G401 (cell line): ENCODE results near the gene KIFC1. TPM values are rescaled to one million over a fixed set of nuclear protein-coding genes. Genes with fewer than 3 reads are reported as not detected.
"Not testable (repeated sequence)": the region's sequence is repeated elsewhere in the genome, so short reads cannot be mapped to it uniquely, and the experiment has no call there.

Experiments used
- DNase-seq: peaks from one replicate; pipeline ENCODE4 v3.0.0-alpha.2; 2015; ENCODE audit warnings: low spot score
- in situ Hi-C: cut with HindIII; loops from 2 replicates; pipeline ENCODE4 v1.10.0; 2016; ENCODE audit warnings: low sequenced_read_pairs, mixed read lengths
- total RNA-seq: library from RNA; depleted of rRNA; stranded (reverse); fragments of >200 nt; shearing (Covaris generic); gene quantifications from 2 replicates; pipeline ENCODE4 v1.2.3, GENCODE V29; 2014

KIFC1 gene
- total RNA-seq, 1 experiment from 2014 or later = 123 TPM

DNA sequence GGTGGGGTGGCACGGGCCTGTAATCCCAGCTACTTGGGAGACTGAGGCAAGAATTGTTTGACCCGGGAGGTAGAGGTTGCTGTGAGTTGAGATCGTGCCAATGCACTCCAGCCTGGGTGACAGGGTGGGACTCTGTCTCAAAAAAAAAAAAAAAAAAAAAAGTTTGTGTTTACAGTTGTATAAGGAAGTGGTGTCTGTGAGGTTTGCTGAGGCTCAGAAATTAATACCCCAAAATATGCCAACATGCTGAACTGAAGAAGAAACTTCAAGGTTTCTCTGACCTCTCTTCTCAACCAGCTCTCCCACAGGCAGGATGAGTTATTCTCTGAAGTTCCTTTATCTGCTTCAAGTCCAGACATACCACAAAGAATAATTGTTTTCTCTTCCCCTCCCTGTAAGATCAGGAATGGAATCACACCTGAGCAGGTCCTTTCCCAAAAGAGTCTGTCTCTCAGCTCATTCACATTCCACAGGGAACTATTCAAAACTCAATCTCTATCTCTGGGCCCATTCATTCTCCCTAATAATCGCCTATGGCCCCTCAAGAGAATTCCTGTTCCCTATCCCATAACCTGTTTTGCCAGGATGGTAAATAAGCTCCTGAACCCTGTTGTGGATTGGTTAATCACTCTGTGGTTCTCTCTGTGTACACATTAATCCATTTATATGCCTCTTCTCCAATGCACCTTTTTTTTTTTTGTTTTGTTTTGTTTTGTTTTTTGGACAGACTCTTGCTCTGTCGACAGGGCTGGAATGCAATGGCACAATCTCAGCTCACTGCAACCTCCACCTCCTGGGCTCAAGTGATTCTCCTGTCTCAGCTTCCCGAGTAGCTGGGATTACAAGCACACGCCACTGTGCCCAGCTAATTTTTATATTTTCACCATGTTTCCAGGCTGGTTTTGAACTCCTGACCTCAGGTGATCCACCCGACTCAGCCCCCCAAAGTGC lies 17.4 kb upstream of the KIFC1 start:
- in situ Hi-C loops = no loop called here
- no peak for DNase-seq

DNA sequence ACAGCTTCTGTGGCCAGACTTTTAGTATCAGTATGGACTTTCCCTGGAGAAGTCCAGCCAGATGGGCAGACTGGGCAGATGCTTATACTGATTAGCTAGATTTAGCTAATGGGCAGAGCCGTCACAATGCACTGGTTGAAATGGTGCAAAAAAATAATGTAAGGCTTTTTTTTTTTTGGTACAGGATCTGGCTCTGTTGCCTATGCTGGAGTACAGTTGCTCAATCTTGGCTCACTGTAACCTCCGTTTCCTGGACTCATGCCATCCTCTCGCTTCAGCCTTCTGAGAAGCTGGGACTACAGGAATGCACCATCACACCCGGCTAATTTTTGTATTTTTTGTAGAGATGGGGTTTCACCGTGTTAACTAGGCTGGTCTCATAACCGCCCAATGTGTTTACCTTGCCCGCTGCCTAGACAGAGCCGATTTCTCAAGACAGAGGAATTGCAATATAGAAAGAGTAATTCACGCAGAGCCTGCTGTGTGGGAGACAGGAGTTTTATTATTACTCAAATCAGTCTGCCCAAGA lies 16.4 kb upstream of the KIFC1 start:
- in situ Hi-C loops = no loop called here
- DNase-seq = peak; percentile 51

DNA sequence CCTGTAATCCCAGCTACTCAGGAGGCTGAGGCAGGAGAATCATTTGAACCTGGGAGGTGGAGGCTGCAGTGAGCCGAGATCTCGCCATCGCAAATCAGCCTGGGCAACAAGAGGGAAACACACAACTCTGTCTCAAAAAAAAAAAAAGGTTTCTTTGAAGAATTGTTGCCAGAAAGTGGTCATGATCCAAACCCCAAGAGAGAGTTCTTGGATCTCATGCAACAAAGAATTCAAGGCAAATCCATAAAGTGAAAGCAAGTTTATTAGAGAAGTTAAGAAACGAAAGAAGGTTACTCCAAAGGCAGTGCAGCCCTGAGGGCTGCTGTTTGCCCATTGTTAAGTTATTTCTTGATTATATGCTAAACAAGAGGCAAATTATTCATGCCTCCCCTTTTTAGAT lies 14.5 kb upstream of the KIFC1 start:
- no peak for DNase-seq
- in situ Hi-C loops = no loop called here

DNA sequence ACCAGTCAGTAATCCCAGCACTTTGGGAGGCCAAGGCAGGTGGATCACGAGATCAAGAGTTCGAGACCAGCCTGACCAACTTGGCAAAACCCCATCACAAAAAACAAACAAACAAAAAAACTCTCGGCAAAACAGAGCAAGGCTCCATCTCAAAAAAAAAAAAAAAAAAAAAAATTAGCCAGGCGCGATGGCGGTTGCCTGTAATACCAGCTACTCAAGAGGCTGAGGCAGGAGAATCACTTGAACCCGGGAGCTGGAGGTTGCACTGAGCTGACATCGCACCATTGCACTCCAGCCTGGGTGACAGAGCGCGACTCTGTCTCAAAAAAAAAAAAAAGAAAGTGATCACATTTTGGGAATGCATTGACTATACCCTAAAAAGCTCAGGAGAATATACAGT lies 12.4 kb upstream of the KIFC1 start:
- in situ Hi-C loops, DNase-seq: not testable (repeated sequence)

DNA sequence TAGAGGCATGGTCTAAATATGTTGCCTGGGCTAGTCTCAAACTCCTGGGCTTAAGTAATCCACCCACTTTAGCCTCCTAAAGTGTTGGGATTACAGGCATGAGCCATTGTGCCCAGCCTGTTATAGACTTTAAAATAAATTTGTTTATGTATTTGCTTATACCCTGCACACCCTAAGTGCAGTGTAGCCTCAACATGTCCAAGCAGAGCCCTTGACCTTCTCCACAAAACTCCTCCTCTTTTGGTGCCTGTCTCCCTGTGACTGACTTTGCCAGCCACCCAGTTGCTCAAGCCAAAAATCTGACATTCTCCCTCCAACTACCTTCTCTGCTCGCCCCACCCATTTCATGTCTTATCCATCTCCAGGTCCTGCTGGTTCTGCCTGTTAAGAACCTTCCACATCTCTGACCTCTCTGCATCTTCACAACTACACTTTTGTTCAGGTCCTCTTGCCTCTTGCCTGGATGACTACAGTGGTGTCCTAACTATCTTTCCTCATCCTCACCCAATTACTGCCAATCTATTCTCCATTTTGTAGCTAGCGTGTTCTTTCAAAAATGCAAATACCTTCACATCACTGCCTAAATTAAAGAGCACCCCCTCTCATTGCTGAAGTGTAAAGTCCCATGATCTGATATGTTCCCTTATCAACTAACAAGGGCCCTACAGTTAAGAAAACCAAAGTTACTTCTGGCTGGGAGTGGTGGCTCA lies 11.2 kb upstream of the KIFC1 start:
- in situ Hi-C loops = no loop called here
- DNase-seq = no peak

DNA sequence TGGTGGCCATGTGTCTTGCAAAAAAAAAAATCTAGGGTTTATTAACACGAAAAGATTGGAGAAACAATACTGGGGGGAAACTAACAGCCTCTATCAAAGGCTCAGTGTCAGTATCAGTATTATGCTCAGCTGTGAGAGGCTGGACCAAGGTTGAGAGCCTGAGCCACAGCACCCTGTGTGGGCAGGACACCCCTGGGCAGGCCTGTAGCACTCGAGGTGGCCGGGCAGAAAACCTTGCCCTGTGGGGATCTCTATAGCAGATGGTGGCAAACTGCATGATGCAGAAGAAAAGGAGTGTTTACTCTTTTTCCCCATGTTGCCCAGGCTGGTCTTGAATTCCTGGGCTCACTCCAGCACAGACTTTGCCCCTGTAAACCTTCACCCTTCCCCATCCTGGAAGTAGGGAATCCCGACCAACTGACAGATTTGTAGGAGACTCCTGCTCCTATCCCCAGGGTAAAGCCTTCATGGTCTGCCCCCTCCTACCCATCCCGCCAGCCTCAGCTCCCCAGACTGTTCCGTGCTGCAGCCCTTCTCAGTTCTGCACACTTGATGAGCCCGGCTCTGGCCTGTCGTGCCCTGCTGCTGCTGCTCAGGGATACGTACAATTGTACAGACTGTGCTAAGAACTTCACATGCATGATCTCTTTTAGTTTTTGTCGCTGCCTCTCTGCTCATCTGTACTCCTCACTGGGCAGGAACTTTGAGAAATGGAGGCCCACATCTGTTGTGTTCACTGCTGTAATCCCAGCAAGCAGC lies 8.0 kb upstream of the KIFC1 start:
- DNase-seq = no peak
- in situ Hi-C loops = no loop called here

DNA sequence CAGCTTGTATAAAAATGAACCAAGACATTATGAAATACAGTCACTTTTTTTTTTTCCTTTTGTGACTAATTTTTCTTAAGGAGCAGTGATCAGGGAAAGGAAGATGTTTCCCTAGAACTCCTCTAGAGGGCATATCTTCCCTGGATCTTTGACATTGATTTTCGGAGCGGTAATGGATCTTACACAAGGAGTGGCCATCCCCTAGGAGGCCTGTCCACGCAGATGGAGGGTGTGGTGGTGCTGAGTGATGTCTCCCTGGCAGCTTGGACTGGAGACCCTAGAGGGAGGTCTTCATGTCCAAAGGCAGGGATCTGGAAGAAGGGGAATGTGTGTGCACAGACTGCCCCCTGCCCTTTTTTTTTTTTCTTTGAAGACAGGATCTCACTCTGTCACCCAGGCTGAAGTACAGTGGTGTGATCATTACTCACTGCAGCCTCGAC lies 7.0 kb upstream of the KIFC1 start:
- in situ Hi-C loops = no loop called here

DNA sequence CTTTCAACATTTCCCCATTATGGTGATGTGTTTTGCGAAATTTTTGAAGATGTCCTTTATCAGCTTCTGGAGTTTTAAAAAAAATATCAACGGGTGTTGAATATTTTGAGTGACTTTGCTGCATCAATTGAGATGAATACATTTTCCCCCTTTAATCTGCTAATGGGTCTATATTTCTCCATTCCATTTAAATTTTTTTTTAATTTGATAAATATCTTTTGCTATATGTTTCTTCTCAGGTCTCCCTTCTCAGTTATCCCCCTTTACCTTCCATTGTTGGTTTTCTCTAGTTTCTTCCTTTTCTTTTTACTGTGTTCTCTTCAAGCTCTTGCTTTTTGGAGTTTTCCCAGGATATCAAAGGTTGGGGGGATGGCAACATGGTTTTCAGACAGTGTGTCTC lies 1.4 kb upstream of the KIFC1 start:
- DNase-seq = no peak
- in situ Hi-C loops = no loop called here

More for the DNA sequence above, 7.0 kb upstream of the KIFC1 start:
- DNase-seq = peak; percentile 27

DNA sequence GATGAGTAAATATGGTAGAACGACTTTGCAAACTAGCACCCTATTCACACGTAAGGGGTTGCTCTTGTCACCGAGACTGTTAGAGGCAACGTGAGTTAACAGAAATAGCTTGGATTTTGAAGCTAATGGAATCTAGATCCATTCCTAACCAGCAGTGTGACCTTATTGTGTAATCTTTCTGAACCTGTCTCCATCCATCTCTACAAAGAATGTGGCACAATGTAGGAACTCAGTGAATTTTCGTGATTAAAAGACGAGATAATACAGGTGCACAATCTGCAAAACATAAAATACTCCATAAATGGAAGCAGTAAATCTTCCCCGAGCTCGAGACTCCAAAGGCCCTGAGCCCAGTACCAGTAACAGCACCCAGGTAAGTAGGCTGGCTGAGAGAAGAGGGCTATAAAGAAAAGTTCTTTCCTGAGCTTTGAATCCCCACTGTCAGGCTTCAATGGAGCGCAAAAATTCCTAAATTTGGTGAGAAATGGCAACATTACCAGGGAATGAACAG lies 801 bp upstream of the KIFC1 start:
- in situ Hi-C loops = no loop called here
- no peak for DNase-seq

DNA sequence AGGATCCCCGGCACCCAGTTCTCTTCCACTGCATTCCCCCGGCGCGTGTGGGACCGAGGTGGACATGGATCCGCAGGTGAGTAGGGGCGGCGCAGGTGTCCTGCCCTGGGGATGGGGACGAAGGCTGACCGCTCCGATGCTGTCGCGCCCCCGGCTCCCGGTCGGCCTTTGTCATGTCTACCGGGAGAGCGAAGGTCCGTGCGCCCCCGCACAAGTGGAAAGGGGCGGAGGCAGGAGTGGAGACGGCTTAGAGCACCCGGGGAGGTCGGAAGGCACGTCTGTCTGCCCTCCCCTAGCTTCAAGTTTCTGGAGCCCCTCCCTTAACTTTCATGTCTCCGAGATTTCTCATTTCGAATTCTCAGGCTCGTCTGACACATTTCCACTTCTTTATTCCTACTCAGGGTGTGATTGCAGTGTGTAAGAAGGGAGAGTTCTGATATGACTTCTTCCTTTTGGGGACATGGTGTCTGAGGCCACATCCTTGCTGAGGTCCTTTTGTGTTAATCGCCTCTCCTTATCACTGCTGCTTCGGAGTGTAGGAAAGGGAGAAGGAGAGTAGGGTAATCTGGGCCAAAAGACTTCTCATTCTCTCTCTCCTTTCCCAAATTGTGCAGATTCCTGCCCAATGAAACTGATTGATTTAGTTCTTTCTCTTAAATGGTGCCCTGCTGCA lies 435 bp downstream of the KIFC1 start:
- in situ Hi-C loops = no loop called here
- no peak for DNase-seq

DNA sequence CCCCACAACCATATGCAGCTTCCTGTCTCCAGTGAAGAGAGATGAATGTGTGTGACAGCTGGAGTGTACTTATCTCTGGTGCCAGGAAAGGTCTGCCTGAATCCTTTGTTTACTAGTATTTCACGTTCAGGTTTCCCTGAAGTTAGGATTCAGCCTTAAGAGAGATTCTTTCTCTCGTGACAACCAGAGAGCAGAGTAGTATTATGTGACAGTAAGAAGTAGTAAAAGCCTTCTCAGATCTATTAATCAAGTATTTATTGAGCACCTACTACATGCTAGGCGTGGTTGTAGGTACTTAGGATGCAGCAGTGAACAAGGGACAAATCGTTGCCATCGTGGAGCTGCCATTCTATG lies 949 bp downstream of the KIFC1 start:
- in situ Hi-C loops = no loop called here

DNA sequence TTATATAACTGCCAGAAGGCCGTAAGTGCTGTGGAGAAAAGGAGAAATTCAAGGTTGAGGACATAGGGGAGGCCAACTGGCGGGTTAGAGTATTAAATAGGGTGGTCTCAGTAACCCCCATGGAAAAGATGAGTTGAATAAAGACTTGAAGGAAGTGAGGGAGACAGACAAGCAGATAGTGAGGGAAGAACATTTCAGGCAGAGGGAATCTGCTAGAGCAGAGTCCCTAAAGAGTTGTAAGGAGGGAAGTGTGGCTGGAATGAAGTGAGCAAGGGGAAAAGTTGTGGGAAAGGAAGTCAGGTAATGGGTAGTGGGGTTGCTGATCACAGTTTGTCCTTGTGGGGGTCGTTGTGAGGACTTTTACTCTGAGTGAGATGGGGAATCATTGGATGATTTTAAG lies 1.4 kb downstream of the KIFC1 start:
- no peak for DNase-seq
- in situ Hi-C loops = no loop called here

More for the DNA sequence above, 949 bp downstream of the KIFC1 start:
- DNase-seq = no peak

DNA sequence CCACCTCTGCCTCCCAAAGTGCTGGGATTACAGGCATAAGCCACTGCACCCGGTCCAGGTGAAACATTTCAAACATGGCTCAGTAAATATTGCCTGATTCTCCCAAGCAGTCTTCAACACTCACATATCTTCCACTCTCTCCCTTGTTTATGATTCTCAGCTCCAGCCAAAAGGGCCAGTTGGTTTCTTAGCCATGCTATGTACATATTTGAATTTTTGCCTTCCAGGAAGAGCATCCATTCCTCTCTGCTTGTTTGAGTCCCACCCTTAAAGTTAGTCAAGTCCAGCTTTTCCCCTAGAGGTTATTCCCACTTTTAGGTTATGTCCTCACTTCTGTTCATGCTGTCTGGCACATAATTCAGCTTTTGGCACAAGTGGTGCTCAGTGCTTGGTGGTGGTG lies 5.9 kb downstream of the KIFC1 start:
- DNase-seq = no peak
- in situ Hi-C loops = no loop called here

DNA sequence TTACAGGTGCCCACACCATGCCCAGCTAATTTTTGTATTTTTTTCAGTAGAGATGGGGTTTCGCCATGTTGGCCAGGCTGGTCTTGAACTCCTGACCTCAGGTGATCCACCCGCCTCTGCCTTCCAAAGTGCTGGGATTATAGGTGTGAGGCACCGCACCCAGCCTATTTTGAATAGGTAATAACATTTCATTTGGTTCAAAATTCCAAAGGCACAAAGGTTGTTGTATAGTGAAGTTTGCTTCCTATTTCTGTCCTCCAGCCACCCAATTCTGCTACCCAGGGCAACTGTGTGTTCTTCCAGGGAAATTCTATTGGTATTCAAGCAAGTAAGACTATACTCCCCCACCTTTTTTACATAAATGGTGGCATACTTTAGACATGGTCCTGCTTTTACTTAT lies 7.0 kb downstream of the KIFC1 start:
- in situ Hi-C loops, DNase-seq: not testable (repeated sequence)

DNA sequence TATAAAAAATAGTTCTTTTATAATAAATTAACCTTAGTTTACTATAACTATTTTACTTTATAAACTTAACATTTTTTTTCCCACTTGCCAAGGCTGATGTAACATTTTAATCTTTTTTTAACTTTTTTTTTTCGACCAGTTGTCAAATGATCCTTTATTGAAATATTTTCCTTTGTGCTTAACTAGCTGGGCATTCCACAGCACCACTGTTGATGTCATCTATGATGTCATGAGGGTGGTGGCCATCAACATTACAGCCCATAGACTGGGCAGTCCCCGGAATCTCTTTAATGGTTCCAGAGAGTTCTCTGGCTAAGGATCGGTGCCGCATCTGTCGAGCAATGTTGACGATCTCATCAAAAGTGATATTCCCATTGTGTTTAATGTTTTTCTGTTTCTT lies 8.3 kb downstream of the KIFC1 start:
- in situ Hi-C loops, DNase-seq: not testable (repeated sequence)

DNA sequence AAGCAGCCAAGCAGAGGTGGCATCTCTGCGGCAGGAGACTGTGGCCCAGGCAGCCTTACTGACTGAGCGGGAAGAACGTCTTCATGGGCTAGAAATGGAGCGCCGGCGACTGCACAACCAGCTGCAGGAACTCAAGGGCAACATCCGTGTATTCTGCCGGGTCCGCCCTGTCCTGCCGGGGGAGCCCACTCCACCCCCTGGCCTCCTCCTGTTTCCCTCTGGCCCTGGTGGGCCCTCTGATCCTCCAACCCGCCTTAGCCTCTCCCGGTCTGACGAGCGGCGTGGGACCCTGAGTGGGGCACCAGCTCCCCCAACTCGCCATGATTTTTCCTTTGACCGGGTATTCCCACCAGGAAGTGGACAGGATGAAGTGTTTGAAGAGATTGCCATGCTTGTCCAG lies 13.3 kb downstream of the KIFC1 start:
- in situ Hi-C loops = no loop called here
- DNase-seq = no peak

DNA sequence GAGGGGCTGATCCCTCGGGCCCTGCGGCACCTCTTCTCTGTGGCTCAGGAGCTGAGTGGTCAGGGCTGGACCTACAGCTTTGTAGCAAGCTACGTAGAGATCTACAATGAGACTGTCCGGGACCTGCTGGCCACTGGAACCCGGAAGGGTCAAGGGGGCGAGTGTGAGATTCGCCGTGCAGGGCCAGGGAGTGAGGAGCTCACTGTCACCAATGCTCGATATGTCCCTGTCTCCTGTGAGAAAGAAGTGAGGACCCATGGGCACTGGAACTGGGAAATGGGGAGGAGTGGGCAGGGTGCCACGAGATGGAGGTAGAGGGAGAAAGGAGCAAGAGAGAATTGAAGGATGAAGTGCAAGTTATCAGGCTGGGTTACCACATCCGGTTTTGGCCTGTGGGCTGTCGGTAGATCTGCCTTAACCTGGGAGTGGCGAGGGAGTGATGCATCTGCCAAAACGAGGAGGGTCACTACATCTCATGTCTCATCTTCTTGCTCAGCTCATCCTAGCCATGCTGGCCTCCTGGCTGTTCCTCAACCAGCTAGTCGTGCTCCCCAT lies 13.8 kb downstream of the KIFC1 start:
- in situ Hi-C loops = no loop called here
- DNase-seq = no peak

DNA sequence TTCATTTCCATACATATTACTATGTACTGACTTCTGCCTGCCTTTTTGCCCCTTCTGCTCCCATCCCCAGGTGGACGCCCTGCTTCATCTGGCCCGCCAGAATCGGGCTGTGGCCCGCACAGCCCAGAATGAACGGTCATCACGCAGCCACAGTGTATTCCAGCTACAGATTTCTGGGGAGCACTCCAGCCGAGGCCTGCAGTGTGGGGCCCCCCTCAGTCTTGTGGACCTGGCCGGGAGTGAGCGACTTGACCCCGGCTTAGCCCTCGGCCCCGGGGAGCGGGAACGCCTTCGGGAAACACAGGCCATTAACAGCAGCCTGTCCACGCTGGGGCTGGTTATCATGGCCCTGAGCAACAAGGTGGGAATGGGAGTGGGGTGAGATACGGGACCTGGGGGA lies 14.5 kb downstream of the KIFC1 start:
- in situ Hi-C loops = no loop called here

More for the DNA sequence above, 14.5 kb downstream of the KIFC1 start:
- DNase-seq = no peak
